ENCODE results near the gene GTF3A.

DNA sequence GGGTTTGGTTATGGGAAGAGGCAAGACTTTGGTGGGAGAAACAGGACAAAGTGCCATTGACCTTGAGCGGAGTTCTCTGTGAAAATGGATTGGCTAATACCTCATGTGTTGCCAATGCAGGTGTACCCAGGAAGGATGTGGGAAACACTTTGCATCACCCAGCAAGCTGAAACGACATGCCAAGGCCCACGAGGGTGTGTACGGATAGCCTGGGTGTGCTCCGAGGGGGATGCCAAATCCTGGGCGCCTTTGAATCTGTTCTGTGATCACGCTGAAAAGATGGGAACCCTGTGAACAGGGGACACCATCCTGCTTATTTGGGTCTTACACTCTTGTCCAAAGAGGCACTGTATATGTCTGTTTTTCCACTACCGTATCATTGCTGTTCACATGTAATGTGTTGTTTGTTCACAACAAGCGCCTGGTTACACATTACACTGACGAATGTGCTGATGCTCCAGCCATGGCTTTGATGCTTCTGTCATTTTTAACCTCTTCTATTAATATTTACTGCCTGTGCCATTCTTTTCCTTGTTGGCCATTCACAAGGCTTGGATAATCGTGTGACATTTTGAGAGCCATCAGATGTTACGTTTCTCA, 8.3 kb downstream of the GTF3A start:
- TF ChIP-seq, protein P1, sequence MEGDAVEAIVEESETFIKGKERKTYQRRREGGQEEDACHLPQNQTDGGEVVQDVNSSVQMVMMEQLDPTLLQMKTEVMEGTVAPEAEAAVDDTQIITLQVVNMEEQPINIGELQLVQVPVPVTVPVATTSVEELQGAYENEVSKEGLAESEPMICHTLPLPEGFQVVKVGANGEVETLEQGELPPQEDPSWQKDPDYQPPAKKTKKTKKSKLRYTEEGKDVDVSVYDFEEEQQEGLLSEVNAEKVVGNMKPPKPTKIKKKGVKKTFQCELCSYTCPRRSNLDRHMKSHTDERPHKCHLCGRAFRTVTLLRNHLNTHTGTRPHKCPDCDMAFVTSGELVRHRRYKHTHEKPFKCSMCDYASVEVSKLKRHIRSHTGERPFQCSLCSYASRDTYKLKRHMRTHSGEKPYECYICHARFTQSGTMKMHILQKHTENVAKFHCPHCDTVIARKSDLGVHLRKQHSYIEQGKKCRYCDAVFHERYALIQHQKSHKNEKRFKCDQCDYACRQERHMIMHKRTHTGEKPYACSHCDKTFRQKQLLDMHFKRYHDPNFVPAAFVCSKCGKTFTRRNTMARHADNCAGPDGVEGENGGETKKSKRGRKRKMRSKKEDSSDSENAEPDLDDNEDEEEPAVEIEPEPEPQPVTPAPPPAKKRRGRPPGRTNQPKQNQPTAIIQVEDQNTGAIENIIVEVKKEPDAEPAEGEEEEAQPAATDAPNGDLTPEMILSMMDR (IDR thresholded peaks at IDR 0.05): no peak
- TF ChIP-seq POLR2A (IDR thresholded peaks at IDR 0.05): no peak
